GM13977 (cell line): ENCODE data around the gene IGSF21.
"Not testable (repeated sequence)": the region's sequence is repeated elsewhere in the genome, so short reads cannot be mapped to it uniquely, and the experiment has no call there.

ENCODE experiments used
- DNase-seq: peaks from one replicate; pipeline ENCODE4 v3.0.0; 2012; ENCODE audit warnings: low spot score
- CTCF ChIP-seq: IDR thresholded peaks from 2 replicates; pipeline ENCODE4 v1.5.1; 2012; ENCODE audit warnings: mild to moderate bottlenecking, control low read depth; ENCODE audit not compliant: insufficient read depth; ENCODE audit errors: extremely low read depth, missing control alignments
- in situ Hi-C: fragments of 300-500 bp; cut with MboI; formaldehyde crosslinking; loops from one replicate; pipeline ENCODE4 v1.12.0; 2022; ENCODE audit warnings: low sequenced_read_pairs, low pct_unique_long_range_greater_than_20kb, mixed read lengths, inconsistent platforms; ENCODE audit not compliant: unreplicated experiment

Gene IGSF21

DNA sequence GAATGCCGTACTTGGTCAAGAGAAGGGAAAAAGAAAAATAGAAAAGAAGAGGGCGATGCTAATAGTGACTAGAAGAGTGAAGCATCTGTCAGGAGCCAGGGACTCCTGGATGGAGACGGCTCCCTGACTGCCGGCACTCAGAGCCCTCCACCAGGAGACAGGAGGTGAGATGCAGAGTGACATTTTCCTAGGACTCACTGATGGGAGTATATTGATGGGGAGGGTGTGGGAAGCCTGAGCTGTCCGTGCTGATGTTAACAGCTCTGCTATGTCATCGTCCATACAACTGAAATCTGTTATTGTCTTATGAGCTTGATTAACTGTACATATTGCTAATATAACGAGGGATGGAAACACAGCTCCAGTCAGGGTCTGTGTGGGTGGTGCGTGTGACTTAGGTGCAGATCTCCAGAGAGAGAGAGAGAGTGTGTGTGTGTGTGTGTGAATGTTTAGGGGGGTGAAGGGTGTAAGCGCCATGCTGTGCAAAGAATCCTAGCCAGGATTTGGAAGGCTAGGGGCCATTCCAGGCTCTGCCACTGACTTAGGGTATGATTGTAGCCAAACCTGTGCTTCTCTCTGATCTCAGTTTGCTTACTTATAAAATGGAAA, 250.1 kb downstream of the IGSF21 start:
- DNase-seq = no peak
- no peak for TF ChIP-seq CTCF
- in situ Hi-C loops = no loop called here

DNA sequence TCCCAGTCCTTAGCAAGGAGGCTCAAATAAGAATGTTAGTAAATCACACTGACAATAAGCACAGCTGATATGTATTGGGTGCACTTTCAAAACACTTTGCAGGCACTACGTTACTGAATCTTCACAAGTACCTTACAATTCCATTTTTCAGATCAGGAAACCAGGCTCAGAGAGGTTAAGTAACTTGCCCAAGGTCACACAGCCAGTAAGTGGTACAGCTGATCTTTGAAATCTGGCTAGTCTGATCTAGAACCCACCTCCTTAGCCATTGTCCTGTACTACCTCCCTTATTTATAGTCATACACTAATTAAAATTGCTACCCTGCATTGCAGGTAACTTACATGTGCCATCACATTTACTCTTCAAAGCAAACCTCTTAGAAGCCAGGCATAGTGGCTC, 251.0 kb downstream of the IGSF21 start:
- DNase-seq = no peak
- TF ChIP-seq CTCF = no peak
- in situ Hi-C loops = no loop called here

GRCh38 chr1:18360251-18360650, 252.7 kb downstream of the IGSF21 start:
- TF ChIP-seq CTCF = no peak
- no peak for DNase-seq
- in situ Hi-C loops = no loop called here

- TF ChIP-seq CTCF = no peak
- no peak for DNase-seq
- in situ Hi-C loops = no loop called here
Observed at GRCh38 chr1:18362150-18362549, 254.6 kb downstream of the IGSF21 start.

DNA sequence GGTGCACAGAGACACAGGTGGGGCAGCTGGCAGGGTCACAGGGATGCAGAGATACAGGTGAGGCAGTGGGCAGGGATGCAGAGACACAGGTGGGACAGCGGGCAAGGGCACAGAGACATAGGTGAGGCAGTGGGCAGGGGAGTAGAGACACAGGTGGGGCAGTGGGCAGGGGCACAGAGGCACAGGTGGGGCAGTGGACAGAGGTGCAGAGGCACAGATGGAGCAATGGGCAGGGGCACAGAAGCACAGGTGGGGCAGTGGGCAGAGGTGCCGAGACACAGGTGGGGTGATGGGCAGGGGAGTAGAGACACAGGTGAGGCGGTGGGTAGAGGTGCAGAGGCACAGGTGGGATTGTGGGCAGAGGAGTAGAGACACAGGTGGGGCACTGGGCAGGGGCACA, 255.8 kb downstream of the IGSF21 start:
- no peak for TF ChIP-seq CTCF
- DNase-seq = no peak
- in situ Hi-C loops = no loop called here

- in situ Hi-C loops = no loop called here
- TF ChIP-seq CTCF = no peak
- no peak for DNase-seq
Observed at GRCh38 chr1:18365099-18365705, 257.6 kb downstream of the IGSF21 start.

- DNase-seq, in situ Hi-C loops: not testable (repeated sequence)
Observed at GRCh38 chr1:18372505-18372904, 264.9 kb downstream of the IGSF21 start.
